Measurements from ENCODE around the gene ATXN10. TPM values are rescaled to one million over a fixed set of nuclear protein-coding genes. Genes with fewer than 3 reads are reported as not detected.

The ATXN10 gene
- total RNA-seq, 1 experiment from 2014 or later: 103 TPM

GRCh38 chr22:45757936-45758335, 86.3 kb downstream of the ATXN10 start:
- no peak for DNase-seq (ENCODE audit: low read depth)

DNA sequence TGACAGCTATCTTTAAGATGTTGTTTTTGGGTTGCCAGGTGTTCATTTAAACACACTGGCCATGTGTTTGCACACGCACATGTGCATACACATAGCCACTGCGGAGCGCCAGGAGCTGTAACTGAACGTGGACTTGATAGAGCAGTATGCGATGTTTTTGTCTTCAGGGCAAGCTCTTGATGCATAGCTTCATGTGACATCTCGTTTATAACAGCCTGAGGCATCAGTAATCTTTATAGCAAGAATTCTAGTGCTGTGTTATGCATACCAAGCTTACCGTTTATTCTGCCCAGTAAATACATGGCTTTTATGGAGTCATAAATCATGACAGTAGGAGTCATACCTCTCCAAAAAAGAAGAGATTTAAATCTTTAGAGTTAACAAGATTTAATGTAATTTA, 87.0 kb downstream of the ATXN10 start:
- no peak for DNase-seq (ENCODE audit: low read depth)

- DNase-seq (ENCODE audit: low read depth): no peak
Measured at GRCh38 chr22:45760682-45761081, 89.0 kb downstream of the ATXN10 start.

GRCh38 chr22:45762545-45763235, 91.1 kb downstream of the ATXN10 start:
- DNase-seq (ENCODE audit: low read depth): no peak

- no peak for DNase-seq (ENCODE audit: low read depth)
Measured at GRCh38 chr22:45763236-45763624, 91.6 kb downstream of the ATXN10 start.

- DNase-seq (ENCODE audit: low read depth): no peak
Measured at GRCh38 chr22:45768490-45768889, 96.9 kb downstream of the ATXN10 start.

DNA sequence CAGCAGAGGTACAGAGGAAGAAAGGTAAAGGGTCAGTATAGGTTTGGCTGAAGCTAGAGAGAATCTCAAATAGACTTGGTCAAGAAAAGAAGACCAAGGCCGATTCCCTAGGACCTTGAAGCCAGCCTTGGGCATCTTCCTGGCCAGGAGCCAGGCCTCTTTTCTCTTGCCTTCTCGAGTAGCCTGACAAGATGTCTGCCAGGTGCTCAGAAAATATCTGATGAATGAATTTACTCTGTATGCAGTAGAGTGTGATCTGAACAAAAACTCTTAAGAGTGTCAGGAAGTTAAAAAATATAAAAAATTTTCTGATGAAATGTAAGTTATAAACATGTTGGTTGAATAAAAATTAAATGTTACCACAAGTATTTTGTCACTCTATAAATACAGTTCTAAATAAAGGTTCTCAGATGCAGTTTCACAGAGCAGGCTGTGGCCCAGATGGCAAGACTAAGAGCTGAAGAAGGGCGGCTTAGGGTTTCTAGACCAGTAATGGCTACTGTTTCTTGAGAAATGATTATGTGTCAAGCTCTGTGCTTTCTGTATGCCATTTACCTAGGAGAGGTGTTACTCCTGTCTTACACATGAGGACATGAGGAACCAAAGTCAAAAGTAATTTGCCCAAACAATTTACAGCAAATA, 98.1 kb downstream of the ATXN10 start:
- DNase-seq (ENCODE audit: low read depth): no peak

- DNase-seq (ENCODE audit: low read depth): no peak
Measured at GRCh38 chr22:45770506-45770905, 98.9 kb downstream of the ATXN10 start.

GRCh38 chr22:45771057-45771456, 99.4 kb downstream of the ATXN10 start:
- no peak for DNase-seq (ENCODE audit: low read depth)

DNA sequence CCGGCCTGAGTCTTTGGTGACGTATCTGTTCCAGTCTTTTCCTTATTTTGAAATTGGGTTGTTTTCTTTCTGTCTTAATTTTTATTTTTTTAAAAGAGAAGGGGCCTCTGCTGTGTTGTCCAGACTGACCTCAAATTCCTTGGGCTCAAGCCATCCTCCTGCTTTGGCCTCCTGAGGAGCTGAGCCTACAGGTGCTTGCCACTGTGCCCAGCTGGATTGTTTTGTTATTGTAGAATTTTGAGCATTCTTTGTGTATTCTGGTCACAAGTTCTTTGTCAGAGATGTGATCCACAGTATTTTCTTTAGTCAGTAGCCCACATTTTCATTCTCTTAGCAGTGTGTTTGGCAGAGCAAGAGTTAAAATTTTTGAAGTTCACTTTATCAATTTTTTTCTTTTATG, 100.1 kb downstream of the ATXN10 start:
- no peak for DNase-seq (ENCODE audit: low read depth)

GRCh38 chr22:45772743-45773142, 101.1 kb downstream of the ATXN10 start:
- DNase-seq (ENCODE audit: low read depth): no peak

GRCh38 chr22:45774001-45774670, 102.5 kb downstream of the ATXN10 start:
- no peak for DNase-seq (ENCODE audit: low read depth)

DNA sequence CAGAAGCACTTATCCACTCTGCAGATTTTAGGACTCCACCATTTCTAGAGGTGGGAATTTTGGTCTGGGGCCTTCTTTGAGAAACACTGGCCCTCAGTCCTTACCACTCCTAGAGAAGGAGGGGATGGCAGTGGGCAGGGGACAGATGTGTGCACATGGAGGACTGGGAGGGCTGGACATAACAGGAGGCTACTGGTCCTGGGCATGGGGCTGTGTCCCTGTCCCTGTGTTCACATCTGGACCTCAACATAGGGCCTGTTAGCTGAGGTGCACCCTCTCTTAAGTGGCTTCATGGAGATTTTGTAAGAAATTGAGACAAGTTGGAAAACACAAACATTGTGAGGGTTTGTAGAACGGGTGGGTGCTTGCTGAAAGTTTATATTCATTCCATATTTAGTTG, 103.4 kb downstream of the ATXN10 start:
- DNase-seq (ENCODE audit: low read depth): no peak

- no peak for DNase-seq (ENCODE audit: low read depth)
Measured at GRCh38 chr22:45775569-45776312, 104.1 kb downstream of the ATXN10 start.

DNA sequence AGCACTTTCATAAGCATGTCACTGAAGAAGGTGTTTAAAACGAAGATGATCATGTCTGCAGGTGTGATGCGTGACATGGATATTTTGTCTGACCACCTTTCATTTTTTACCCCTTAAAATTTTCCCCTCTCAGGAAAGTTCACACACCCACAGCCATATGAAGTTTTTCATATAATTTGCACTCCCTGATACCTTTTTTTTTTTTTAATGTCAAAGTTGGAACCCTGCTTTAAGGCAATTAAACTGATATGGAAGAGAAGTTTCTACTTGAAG, 104.6 kb downstream of the ATXN10 start:
- no peak for DNase-seq (ENCODE audit: low read depth)

- DNase-seq (ENCODE audit: low read depth): no peak
Measured at GRCh38 chr22:45777046-45777851, 105.6 kb downstream of the ATXN10 start.

GRCh38 chr22:45777852-45778375, 106.3 kb downstream of the ATXN10 start:
- no peak for DNase-seq (ENCODE audit: low read depth)

GRCh38 chr22:45781459-45781858, 109.8 kb downstream of the ATXN10 start:
- DNase-seq (ENCODE audit: low read depth): no peak

DNA sequence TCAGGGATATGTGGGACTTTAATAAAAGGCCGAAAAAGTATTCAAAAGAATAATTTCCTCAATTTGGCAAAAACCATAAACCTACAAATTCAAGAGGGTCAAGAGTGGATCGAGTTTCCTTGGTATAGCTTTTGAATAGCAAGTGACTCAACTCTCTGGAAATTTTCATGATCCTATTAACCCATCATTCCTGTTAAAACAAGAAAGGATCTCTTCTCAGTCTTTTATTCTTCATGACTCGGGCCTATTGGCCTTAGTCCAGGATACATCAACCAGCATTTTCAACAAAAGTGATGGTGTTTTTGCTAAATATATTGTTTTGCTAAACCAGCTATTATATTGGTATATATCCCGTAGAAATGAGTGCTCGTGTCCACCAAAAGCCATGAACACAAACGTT, 110.3 kb downstream of the ATXN10 start:
- DNase-seq (ENCODE audit: low read depth): no peak

- no peak for DNase-seq (ENCODE audit: low read depth)
Measured at GRCh38 chr22:45783021-45783420, 111.4 kb downstream of the ATXN10 start.

DNA sequence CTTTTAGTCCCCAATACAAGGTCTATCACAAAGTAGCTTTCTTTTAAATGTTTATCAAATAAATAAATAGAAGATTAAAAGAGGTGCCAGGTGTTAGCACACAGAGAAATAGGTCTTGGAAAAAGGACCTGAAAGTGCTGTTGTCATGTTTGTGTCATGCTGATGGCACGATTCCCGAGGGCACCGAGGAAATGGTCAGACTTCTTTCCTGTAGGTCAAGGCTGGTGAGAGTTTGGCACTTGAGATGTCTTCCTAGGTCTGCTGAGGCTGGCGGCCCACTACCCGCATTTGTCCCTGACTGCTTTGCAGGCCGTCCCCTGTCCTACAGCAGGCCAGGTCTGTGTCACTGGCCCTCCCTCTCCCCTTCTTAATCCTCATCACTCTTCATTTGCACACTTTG, 112.1 kb downstream of the ATXN10 start:
- no peak for DNase-seq (ENCODE audit: low read depth)

All from RPMI7951 (cell line).